ENCODE measurements around the gene ACAP3. TPM values are rescaled to one million over a fixed set of nuclear protein-coding genes. Genes with fewer than 3 reads are reported as not detected.
A peak's percentile ranks its signal among the peaks of the same experiment; 100 is the strongest.

ACAP3 gene
- total RNA-seq, 1 donor from 2014 or later: 97.3 TPM

GRCh38 chr1:1325288-1326074 lies 17.8 kb upstream of the ACAP3 start:
- no peak for TF ChIP-seq CTCF (IDR thresholded peaks at IDR 0.05; ENCODE audit: unreplicated experiment)
- H3K27ac Mint-ChIP-seq: peak overlapping the region; percentile 39
- H3K4me3 Mint-ChIP-seq: peak overlapping the region; percentile 63
- no peaks in the 10 kb centered on the region for H3K9me3 Mint-ChIP-seq
- H3K36me3 Mint-ChIP-seq: no peaks in the 10 kb centered on the region
- no peaks in the 10 kb centered on the region for H3K27me3 Mint-ChIP-seq (ENCODE audit: low read depth)
- DNase-seq (ENCODE audit: low spot score in 2 of 2, unreplicated experiment in 2 of 2): no peak
- H3K4me1 Mint-ChIP-seq: peaks cover 15% of the 10 kb centered on the region

- H3K4me1 Mint-ChIP-seq: peaks cover 14% of the 10 kb centered on the region
- H3K27ac Mint-ChIP-seq: peak within 1 kb of the TSS; percentile 95
- H3K36me3 Mint-ChIP-seq: no peaks in the 10 kb centered on the region
- DNase-seq (ENCODE audit: low spot score in 2 of 2, unreplicated experiment in 2 of 2): peak; percentile 96
- H3K4me3 Mint-ChIP-seq: peak within 1 kb of the TSS; percentile 86
- no peaks in the 10 kb centered on the region for H3K27me3 Mint-ChIP-seq (ENCODE audit: low read depth)
- TF ChIP-seq CTCF (IDR thresholded peaks at IDR 0.05; ENCODE audit: unreplicated experiment): no peak
- H3K9me3 Mint-ChIP-seq: no peaks in the 10 kb centered on the region
Measured at GRCh38 chr1:1324524-1325287, 17.0 kb upstream of the ACAP3 start, which contains the start of the genes CPTP and INTS11. Gene CPTP (plus strand): TSS chr1:1324802. CDS start chr1:1326911, 2,109 bp downstream. Gene INTS11 (minus strand): TSS chr1:1324660. CDS start chr1:1324608, 52 bp downstream.

GRCh38 chr1:1324084-1324523 lies 16.4 kb upstream of the ACAP3 start:
- Mint-ChIP-seq H3K36me3 (peaks cover 2% of the 10 kb centered on the region), H3K9me3 (no peaks in the 10 kb centered on the region), H3K27me3 (ENCODE audit: low read depth) (no peaks in the 10 kb centered on the region), H3K4me1 (peaks cover 14% of the 10 kb centered on the region), H3K4me3 (peak overlapping the region; percentile 86), H3K27ac (no peak overlapping the region)
- DNase-seq (ENCODE audit: low spot score in 2 of 2, unreplicated experiment in 2 of 2): no peak
- TF ChIP-seq CTCF (IDR thresholded peaks at IDR 0.05; ENCODE audit: unreplicated experiment): no peak

GRCh38 chr1:1322952-1323351 lies 15.2 kb upstream of the ACAP3 start:
- Mint-ChIP-seq H3K4me1 (peaks cover 16% of the 10 kb centered on the region), H3K27ac (no peak overlapping the region), H3K27me3 (ENCODE audit: low read depth) (no peaks in the 10 kb centered on the region), H3K36me3 (peaks cover 2% of the 10 kb centered on the region), H3K9me3 (no peaks in the 10 kb centered on the region), H3K4me3 (peak overlapping the region; percentile 85)
- no peak for DNase-seq (ENCODE audit: low spot score in 2 of 2, unreplicated experiment in 2 of 2)
- no peak for TF ChIP-seq CTCF (IDR thresholded peaks at IDR 0.05; ENCODE audit: unreplicated experiment)

GRCh38 chr1:1322418-1322817 lies 14.7 kb upstream of the ACAP3 start:
- no peak for TF ChIP-seq CTCF (IDR thresholded peaks at IDR 0.05; ENCODE audit: unreplicated experiment)
- Mint-ChIP-seq H3K27me3 (ENCODE audit: low read depth) (no peaks in the 10 kb centered on the region), H3K36me3 (peaks cover 2% of the 10 kb centered on the region), H3K27ac (no peak overlapping the region), H3K4me3 (peak overlapping the region; percentile 85), H3K9me3 (no peaks in the 10 kb centered on the region), H3K4me1 (peaks cover 17% of the 10 kb centered on the region)
- no peak for DNase-seq (ENCODE audit: low spot score in 2 of 2, unreplicated experiment in 2 of 2)
